ENCODE data around the gene SCN9A.

DNA sequence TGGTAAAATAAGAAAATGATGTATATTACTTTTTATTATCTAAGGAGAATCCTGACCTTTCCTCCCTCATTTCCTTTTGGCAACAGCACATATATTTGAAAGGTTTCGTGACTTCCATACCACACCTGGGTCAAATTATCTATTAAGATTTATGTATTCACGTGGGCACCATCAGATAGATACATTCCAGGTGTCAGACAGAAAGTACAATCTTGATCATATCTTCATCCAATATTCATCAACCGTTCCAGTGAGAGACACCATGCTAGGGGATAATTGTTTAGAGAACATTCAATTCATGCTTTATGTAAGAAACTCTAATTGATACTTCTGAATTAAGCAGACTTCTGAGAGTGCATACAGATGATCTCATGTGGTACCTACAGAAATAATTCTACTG is 73.7 kb downstream of the SCN9A start:
- TF ChIP-seq POLR2A (IDR thresholded peaks at IDR 0.05): no peak
- TF ChIP-seq POLR2AphosphoS5 (IDR thresholded peaks at IDR 0.05): no peak
- TF ChIP-seq EP300 (IDR thresholded peaks at IDR 0.05): no peak
- TF ChIP-seq, protein P1, sequence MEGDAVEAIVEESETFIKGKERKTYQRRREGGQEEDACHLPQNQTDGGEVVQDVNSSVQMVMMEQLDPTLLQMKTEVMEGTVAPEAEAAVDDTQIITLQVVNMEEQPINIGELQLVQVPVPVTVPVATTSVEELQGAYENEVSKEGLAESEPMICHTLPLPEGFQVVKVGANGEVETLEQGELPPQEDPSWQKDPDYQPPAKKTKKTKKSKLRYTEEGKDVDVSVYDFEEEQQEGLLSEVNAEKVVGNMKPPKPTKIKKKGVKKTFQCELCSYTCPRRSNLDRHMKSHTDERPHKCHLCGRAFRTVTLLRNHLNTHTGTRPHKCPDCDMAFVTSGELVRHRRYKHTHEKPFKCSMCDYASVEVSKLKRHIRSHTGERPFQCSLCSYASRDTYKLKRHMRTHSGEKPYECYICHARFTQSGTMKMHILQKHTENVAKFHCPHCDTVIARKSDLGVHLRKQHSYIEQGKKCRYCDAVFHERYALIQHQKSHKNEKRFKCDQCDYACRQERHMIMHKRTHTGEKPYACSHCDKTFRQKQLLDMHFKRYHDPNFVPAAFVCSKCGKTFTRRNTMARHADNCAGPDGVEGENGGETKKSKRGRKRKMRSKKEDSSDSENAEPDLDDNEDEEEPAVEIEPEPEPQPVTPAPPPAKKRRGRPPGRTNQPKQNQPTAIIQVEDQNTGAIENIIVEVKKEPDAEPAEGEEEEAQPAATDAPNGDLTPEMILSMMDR (IDR thresholded peaks at IDR 0.05): no peak

Measured in upper lobe of left lung (tissue), 4 donors.